ACC112 (cell line): ENCODE data around the gene ADARB1.
"Not testable (repeated sequence)": the region's sequence is repeated elsewhere in the genome, so short reads cannot be mapped to it uniquely, and the experiment has no call there.

Experiments used
- H2AFZ ChIP-seq: fragments of 200-600 bp; sonication (generic); one replicate; pipeline ENCODE4 v1.6.0; 2017; ENCODE audit warnings: antibody characterized with exemption, low read length; ENCODE audit not compliant: unreplicated experiment
- H3K27ac ChIP-seq: fragments of 200-600 bp; sonication (generic); 2 replicates; pipeline ENCODE4 v1.5.1; 2014; ENCODE audit warnings: low read depth, mild to moderate bottlenecking, antibody characterized with exemption, low read length, moderate library complexity
- H3K27me3 ChIP-seq: fragments of 200-600 bp; sonication (generic); 2 replicates; pipeline ENCODE4 v1.6.1; 2014; ENCODE audit warnings: mild to moderate bottlenecking, antibody characterized with exemption, low read length, moderate library complexity, mixed read lengths; ENCODE audit not compliant: insufficient read depth
- H3K36me3 ChIP-seq: fragments of 200-600 bp; sonication (generic); 2 replicates; pipeline ENCODE4 v1.6.1; 2016; ENCODE audit warnings: mild to moderate bottlenecking, antibody characterized with exemption, low read length, moderate library complexity, mixed read lengths; ENCODE audit not compliant: insufficient read depth
- H3K4me1 ChIP-seq: fragments of 200-600 bp; sonication (generic); one replicate; pipeline ENCODE4 v1.6.1; 2016; ENCODE audit warnings: low read length, mixed read lengths; ENCODE audit not compliant: insufficient read depth, unreplicated experiment, control insufficient read depth
- H3K4me3 ChIP-seq: fragments of 200-600 bp; sonication (generic); 2 replicates; pipeline ENCODE4 v1.5.1; 2014; ENCODE audit warnings: mild to moderate bottlenecking, low read depth, low read length
- H3K79me2 ChIP-seq: fragments of 200-600 bp; sonication (generic); one replicate; pipeline ENCODE4 v1.6.0; 2016; ENCODE audit warnings: low read length; ENCODE audit not compliant: control insufficient read depth, unreplicated experiment, insufficient read depth

The ADARB1 gene

GRCh38 chr21:45136927-45137611, 62.7 kb downstream of the ADARB1 start:
- H3K27ac ChIP-seq = peak overlapping the region; percentile 36; the same call in 1 of the 2 replicates
- no peak overlapping the region for H2AFZ ChIP-seq
- no peaks in the 10 kb centered on the region for H3K36me3 ChIP-seq
- peaks cover 21% of the 10 kb centered on the region for H3K4me1 ChIP-seq
- H3K79me2 ChIP-seq = peaks cover 4% of the 10 kb centered on the region
- no peaks in the 10 kb centered on the region for H3K27me3 ChIP-seq
- H3K4me3 ChIP-seq = no peak overlapping the region

- Histone ChIP-seq H3K36me3 (no peaks in the 10 kb centered on the region), H3K4me3 (no peak overlapping the region), H3K27me3 (no peaks in the 10 kb centered on the region), H2AFZ (no peak overlapping the region), H3K79me2 (peaks cover 4% of the 10 kb centered on the region), H3K27ac (no peak overlapping the region), H3K4me1 (peaks cover 26% of the 10 kb centered on the region)
Measured at GRCh38 chr21:45137612-45137937, 63.2 kb downstream of the ADARB1 start.

- Histone ChIP-seq H2AFZ (no peak overlapping the region), H3K79me2 (no peaks in the 10 kb centered on the region), H3K36me3 (no peaks in the 10 kb centered on the region), H3K27me3 (no peaks in the 10 kb centered on the region), H3K4me1 (peaks cover 30% of the 10 kb centered on the region), H3K27ac (no peak overlapping the region), H3K4me3 (no peak overlapping the region)
Measured at GRCh38 chr21:45138199-45139002, 64.0 kb downstream of the ADARB1 start.

GRCh38 chr21:45139003-45139360, 64.6 kb downstream of the ADARB1 start:
- not testable (repeated sequence) for H3K27me3 ChIP-seq, H3K79me2 ChIP-seq, H3K27ac ChIP-seq, H2AFZ ChIP-seq, H3K36me3 ChIP-seq, H3K4me3 ChIP-seq
- peaks cover 30% of the 10 kb centered on the region for H3K4me1 ChIP-seq

GRCh38 chr21:45139473-45139872, 65.1 kb downstream of the ADARB1 start:
- Histone ChIP-seq H3K79me2 (no peaks in the 10 kb centered on the region), H3K36me3 (no peaks in the 10 kb centered on the region)

GRCh38 chr21:45140346-45140940, 66.1 kb downstream of the ADARB1 start:
- H3K4me3 ChIP-seq = no peak overlapping the region
- H3K27me3 ChIP-seq = no peaks in the 10 kb centered on the region
- no peaks in the 10 kb centered on the region for H3K36me3 ChIP-seq
- peaks cover 30% of the 10 kb centered on the region for H3K4me1 ChIP-seq
- H3K27ac ChIP-seq = no peak overlapping the region
- no peaks in the 10 kb centered on the region for H3K79me2 ChIP-seq
- no peak overlapping the region for H2AFZ ChIP-seq

More at GRCh38 chr21:45139473-45139872, 65.1 kb downstream of the ADARB1 start:
- H3K4me3 ChIP-seq = no peak overlapping the region
- H2AFZ ChIP-seq = no peak overlapping the region
- no peaks in the 10 kb centered on the region for H3K27me3 ChIP-seq
- H3K27ac ChIP-seq = no peak overlapping the region
- peaks cover 30% of the 10 kb centered on the region for H3K4me1 ChIP-seq

- not testable (repeated sequence) for H3K36me3 ChIP-seq, H3K27ac ChIP-seq, H3K27me3 ChIP-seq, H3K4me3 ChIP-seq, H2AFZ ChIP-seq, H3K79me2 ChIP-seq
- peaks cover 27% of the 10 kb centered on the region for H3K4me1 ChIP-seq
Measured at GRCh38 chr21:45140944-45141343, 66.6 kb downstream of the ADARB1 start.

- Histone ChIP-seq H3K27me3 (no peaks in the 10 kb centered on the region), H3K36me3 (no peaks in the 10 kb centered on the region), H3K27ac (no peak overlapping the region), H3K79me2 (no peaks in the 10 kb centered on the region), H3K4me3 (no peak overlapping the region), H2AFZ (no peak overlapping the region), H3K4me1 (peaks cover 21% of the 10 kb centered on the region)
Measured at GRCh38 chr21:45141507-45141906, 67.1 kb downstream of the ADARB1 start.

GRCh38 chr21:45142469-45143308, 68.3 kb downstream of the ADARB1 start:
- Histone ChIP-seq H3K4me1 (peaks cover 12% of the 10 kb centered on the region), H3K27me3 (no peaks in the 10 kb centered on the region), H3K79me2 (no peaks in the 10 kb centered on the region), H2AFZ (no peak overlapping the region), H3K27ac (no peak overlapping the region), H3K4me3 (no peak overlapping the region), H3K36me3 (no peaks in the 10 kb centered on the region)

- Histone ChIP-seq H3K79me2 (no peaks in the 10 kb centered on the region), H3K36me3 (no peaks in the 10 kb centered on the region), H3K4me1 (peaks cover 12% of the 10 kb centered on the region), H2AFZ (no peak overlapping the region), H3K27me3 (no peaks in the 10 kb centered on the region), H3K4me3 (no peak overlapping the region), H3K27ac (no peak overlapping the region)
Measured at GRCh38 chr21:45143855-45144254, 69.5 kb downstream of the ADARB1 start.
